Skeletal muscle tissue (tissue), 4 donors: ENCODE data around the gene PEX10. TPM values are rescaled to one million over a fixed set of nuclear protein-coding genes. Genes with fewer than 3 reads are reported as not detected.

Experiments
- H3K27ac ChIP-seq: one replicate; pipeline ENCODE4 v1.7.0; 2013; ENCODE audit warnings: mild to moderate bottlenecking, low read depth, low read length, inconsistent platforms
- H3K27me3 ChIP-seq, 3 donors: one replicate each; pipeline ENCODE4 v1.7.0; 2013; ENCODE audit warnings: low read length in 3 of 3; ENCODE audit not compliant: control insufficient read depth in 3 of 3, insufficient read depth in 3 of 3
- H3K36me3 ChIP-seq, 3 donors: one replicate each; pipeline ENCODE4 v1.7.0; 2013; ENCODE audit warnings: low read length in 3 of 3; ENCODE audit not compliant: control insufficient read depth in 3 of 3, insufficient read depth in 3 of 3
- H3K4me1 ChIP-seq, 3 donors: one replicate each; pipeline ENCODE4 v1.7.0; 2013; ENCODE audit warnings: low read length in 3 of 3, mild to moderate bottlenecking in 3 of 3; ENCODE audit not compliant: control insufficient read depth in 3 of 3, insufficient read depth in 3 of 3
- H3K4me3 ChIP-seq, 3 donors: one replicate each; pipeline ENCODE4 v1.7.0; 2013; ENCODE audit warnings: low read length in 3 of 3
- H3K9ac ChIP-seq, 3 donors: one replicate each; pipeline ENCODE4 v1.7.0; 2013; ENCODE audit warnings: low read length in 3 of 3, mild to moderate bottlenecking in 3 of 3, moderate library complexity in 2 of 3, low read depth in 1 of 3
- H3K9me3 ChIP-seq, 3 donors: one replicate each; pipeline ENCODE4 v1.7.0; 2013; ENCODE audit warnings: low read length in 3 of 3; ENCODE audit not compliant: control insufficient read depth in 3 of 3
- total RNA-seq: library from RNA; depleted of rRNA; stranded (reverse); fragments of >200 nt; gene quantifications from one replicate; pipeline ENCODE4 v1.2.3, GENCODE V29; 2014
- donor health status: Osteomylitis.

PEX10 gene
- total RNA-seq, 1 donor from 2014 or later: 27.1 TPM

- no peaks in the 10 kb centered on the region for H3K4me1 ChIP-seq
- no peak overlapping the region for H3K27ac ChIP-seq
- H3K27me3 ChIP-seq: peaks cover 44 to 63% (median 47%) of the 10 kb centered on the region in 3 donors
- H3K9me3 ChIP-seq: no peaks in the 10 kb centered on the region
- H3K36me3 ChIP-seq: no peaks in the 10 kb centered on the region
- no peak overlapping the region for H3K4me3 ChIP-seq
- no peak overlapping the region for H3K9ac ChIP-seq
Observed at GRCh38 chr1:2435746-2436355, 23.5 kb upstream of the PEX10 start.

- H3K27ac ChIP-seq: no peak overlapping the region
- no peak overlapping the region for H3K4me3 ChIP-seq
- no peaks in the 10 kb centered on the region for H3K4me1 ChIP-seq
- no peaks in the 10 kb centered on the region for H3K9me3 ChIP-seq
- H3K36me3 ChIP-seq: no peaks in the 10 kb centered on the region
- H3K27me3 ChIP-seq: peaks cover 51 to 64% (median 52%) of the 10 kb centered on the region in 3 donors
- no peak overlapping the region for H3K9ac ChIP-seq
Observed at GRCh38 chr1:2435091-2435490, 22.7 kb upstream of the PEX10 start.

GRCh38 chr1:2433936-2434655, 21.7 kb upstream of the PEX10 start:
- Histone ChIP-seq H3K9me3 (no peaks in the 10 kb centered on the region), H3K27me3 (peaks cover 49 to 65% (median 62%) of the 10 kb centered on the region in 3 donors), H3K27ac (no peak overlapping the region), H3K36me3 (no peaks in the 10 kb centered on the region), H3K4me3 (no peak overlapping the region), H3K9ac (no peak overlapping the region), H3K4me1 (no peaks in the 10 kb centered on the region)

- no peak overlapping the region for H3K9ac ChIP-seq
- no peaks in the 10 kb centered on the region for H3K36me3 ChIP-seq
- no peak overlapping the region for H3K27ac ChIP-seq
- no peak overlapping the region for H3K4me3 ChIP-seq
- no peaks in the 10 kb centered on the region for H3K4me1 ChIP-seq
- no peaks in the 10 kb centered on the region for H3K9me3 ChIP-seq
- peaks cover 47 to 67% (median 63%) of the 10 kb centered on the region in 3 donors for H3K27me3 ChIP-seq
Observed at GRCh38 chr1:2433196-2433595, 20.8 kb upstream of the PEX10 start.

DNA sequence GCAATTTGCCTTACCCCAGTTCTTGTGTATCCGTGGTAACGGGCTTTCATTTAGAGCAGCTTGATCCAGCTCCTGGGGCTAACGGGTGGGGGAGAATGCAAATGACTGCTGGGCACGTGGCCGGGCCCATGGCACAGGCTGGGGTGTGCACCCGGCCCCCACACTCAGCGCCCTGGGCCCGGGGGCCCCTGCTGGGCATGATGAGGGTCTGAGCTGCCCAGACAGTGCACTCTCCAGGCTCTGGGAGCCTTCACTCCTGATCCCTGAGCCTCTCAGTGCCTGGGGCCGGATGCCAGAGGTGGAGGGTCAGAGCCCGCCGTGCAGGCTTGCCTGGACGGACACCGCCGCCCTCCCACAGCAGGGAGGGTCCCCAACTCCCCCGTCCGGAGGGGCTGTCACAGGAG, 20.1 kb upstream of the PEX10 start:
- no peaks in the 10 kb centered on the region for H3K4me1 ChIP-seq
- H3K27me3 ChIP-seq: peaks cover 43 to 69% (median 61%) of the 10 kb centered on the region in 3 donors
- H3K27ac ChIP-seq: no peak overlapping the region
- no peak overlapping the region for H3K9ac ChIP-seq
- no peak overlapping the region for H3K4me3 ChIP-seq
- no peaks in the 10 kb centered on the region for H3K9me3 ChIP-seq
- H3K36me3 ChIP-seq: no peaks in the 10 kb centered on the region

- H3K27ac ChIP-seq: no peak overlapping the region
- H3K36me3 ChIP-seq: no peaks in the 10 kb centered on the region
- no peaks in the 10 kb centered on the region for H3K9me3 ChIP-seq
- no peaks in the 10 kb centered on the region for H3K4me1 ChIP-seq
- peaks cover 46 to 76% (median 63%) of the 10 kb centered on the region in 3 donors for H3K27me3 ChIP-seq
- no peak overlapping the region for H3K4me3 ChIP-seq
- H3K9ac ChIP-seq: no peak overlapping the region
Observed at GRCh38 chr1:2431518-2431917, 19.2 kb upstream of the PEX10 start.

DNA sequence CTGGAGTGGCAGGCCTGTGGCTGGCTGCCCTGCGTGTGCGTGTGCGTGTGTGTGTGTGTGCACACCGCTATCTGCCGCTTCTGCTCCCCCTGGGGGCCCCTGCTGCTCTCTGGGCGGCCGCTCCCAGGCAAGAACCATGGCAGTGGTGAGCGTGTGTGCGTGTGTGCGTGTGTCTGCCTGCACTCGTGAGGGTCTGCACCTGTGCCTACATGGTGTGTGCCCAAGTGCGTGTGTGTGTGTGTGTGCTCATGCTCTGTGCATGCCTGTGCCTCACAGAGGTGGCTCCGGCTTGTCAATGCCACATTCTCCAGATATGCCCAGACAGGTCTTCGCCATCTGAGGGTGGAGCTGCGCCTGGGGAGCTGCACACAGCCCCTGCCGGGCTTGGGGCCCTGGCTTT, 18.7 kb upstream of the PEX10 start:
- H3K9ac ChIP-seq: no peak overlapping the region
- H3K36me3 ChIP-seq: no peaks in the 10 kb centered on the region
- H3K4me3 ChIP-seq: no peak overlapping the region
- no peaks in the 10 kb centered on the region for H3K9me3 ChIP-seq
- H3K4me1 ChIP-seq: no peaks in the 10 kb centered on the region
- H3K27ac ChIP-seq: no peak overlapping the region
- H3K27me3 ChIP-seq: peaks cover 51 to 78% (median 67%) of the 10 kb centered on the region in 3 donors

DNA sequence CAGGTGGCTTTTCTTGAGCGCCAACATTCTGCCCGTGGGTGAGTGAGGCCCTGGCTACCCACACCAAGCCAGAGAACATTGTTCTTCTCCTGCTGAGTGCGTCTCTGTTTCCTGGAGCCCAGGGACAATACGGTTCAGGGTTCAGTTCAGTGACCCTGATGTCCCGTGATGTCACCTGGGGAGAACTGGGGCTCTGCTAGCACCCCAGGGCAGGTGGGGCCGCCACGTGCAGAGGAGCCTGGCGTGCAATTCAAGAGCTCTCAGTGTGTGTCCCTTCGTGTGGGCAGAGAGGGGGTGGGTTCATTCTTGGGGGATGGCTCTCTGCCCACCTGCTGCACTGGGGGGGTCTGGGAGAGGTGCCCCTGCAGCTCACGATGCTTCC, 18.2 kb upstream of the PEX10 start:
- no peaks in the 10 kb centered on the region for H3K36me3 ChIP-seq
- no peaks in the 10 kb centered on the region for H3K9me3 ChIP-seq
- H3K4me1 ChIP-seq: no peaks in the 10 kb centered on the region
- no peak overlapping the region for H3K27ac ChIP-seq
- no peak overlapping the region for H3K4me3 ChIP-seq
- peaks cover 54 to 78% (median 70%) of the 10 kb centered on the region in 3 donors for H3K27me3 ChIP-seq
- no peak overlapping the region for H3K9ac ChIP-seq

- Histone ChIP-seq H3K4me3 (no peak overlapping the region), H3K9me3 (no peaks in the 10 kb centered on the region), H3K36me3 (no peaks in the 10 kb centered on the region), H3K27me3 (peaks cover 52 to 73% (median 70%) of the 10 kb centered on the region in 3 donors), H3K9ac (no peak overlapping the region), H3K4me1 (no peaks in the 10 kb centered on the region), H3K27ac (no peak overlapping the region)
Observed at GRCh38 chr1:2429780-2430591, 17.6 kb upstream of the PEX10 start.

DNA sequence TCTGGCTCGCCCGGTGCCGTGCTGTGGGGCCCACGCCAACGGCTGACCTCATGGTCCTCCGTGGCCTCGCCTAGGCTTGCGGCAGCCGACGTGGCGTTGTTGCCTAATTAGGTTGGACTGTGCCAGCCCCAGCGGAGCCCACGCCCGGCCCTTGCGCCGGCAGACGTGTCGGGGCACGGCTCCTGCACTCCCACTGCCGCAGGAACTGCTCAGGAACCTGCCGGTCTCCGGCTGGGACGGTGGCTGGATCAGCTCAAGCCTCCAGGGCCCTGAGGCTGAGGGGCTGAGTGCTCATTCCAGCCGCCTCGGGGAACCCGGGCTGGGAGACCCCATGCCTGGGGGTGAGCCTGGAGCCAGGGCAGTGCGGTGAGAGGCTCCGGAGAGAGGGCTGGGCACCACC, 16.1 kb upstream of the PEX10 start:
- no peak overlapping the region for H3K27ac ChIP-seq
- H3K9ac ChIP-seq: no peak overlapping the region
- no peak overlapping the region for H3K4me3 ChIP-seq
- no peaks in the 10 kb centered on the region for H3K4me1 ChIP-seq
- H3K9me3 ChIP-seq: peaks cover under 1 to 2% (median 1%) of the 10 kb centered on the region in 3 donors
- H3K36me3 ChIP-seq: no peaks in the 10 kb centered on the region
- H3K27me3 ChIP-seq: peaks cover 42 to 62% (median 58%) of the 10 kb centered on the region in 3 donors
